ENCODE results near the gene GARRE1. TPM values are rescaled to one million over a fixed set of nuclear protein-coding genes. Genes with fewer than 3 reads are reported as not detected.
A peak's percentile ranks its signal among the peaks of the same experiment; 100 is the strongest.
"Not testable (repeated sequence)": the region's sequence is repeated elsewhere in the genome, so short reads cannot be mapped to it uniquely, and the experiment has no call there.

The GARRE1 gene
- total RNA-seq, 1 donor from 2014 or later = 17.2 TPM

- H3K36me3 ChIP-seq (ENCODE audit: control insufficient read depth in 3 of 3, insufficient read depth in 3 of 3, low read length in 3 of 3); H3K27me3 ChIP-seq (ENCODE audit: control insufficient read depth in 3 of 3, insufficient read depth in 3 of 3, low read length in 3 of 3); H3K9ac ChIP-seq (ENCODE audit: low read depth in 1 of 3, low read length in 3 of 3); H3K9me3 ChIP-seq (ENCODE audit: control insufficient read depth in 3 of 3, low read length in 3 of 3); H3K4me3 ChIP-seq (ENCODE audit: low read length in 3 of 3): not testable (repeated sequence)
- H3K27ac ChIP-seq (ENCODE audit: low read depth, low read length) = peak overlapping the region; percentile 12
- H3K4me1 ChIP-seq (ENCODE audit: control insufficient read depth in 3 of 3, insufficient read depth in 3 of 3, low read length in 3 of 3) = peaks cover 0 to 10% (median 7%) of the 10 kb centered on the region in 3 donors
Measured at GRCh38 chr19:34243138-34243875, 11.0 kb upstream of the GARRE1 start.

GRCh38 chr19:34243876-34244578 lies 10.3 kb upstream of the GARRE1 start:
- H3K4me1 ChIP-seq (ENCODE audit: control insufficient read depth in 3 of 3, insufficient read depth in 3 of 3, low read length in 3 of 3) = peaks cover 0 to 10% (median 7%) of the 10 kb centered on the region in 3 donors
- no peak overlapping the region for H3K9ac ChIP-seq (ENCODE audit: low read depth in 1 of 3, low read length in 3 of 3)
- no peak overlapping the region for H3K4me3 ChIP-seq (ENCODE audit: low read length in 3 of 3)
- peak overlapping the region; percentile 12 for H3K27ac ChIP-seq (ENCODE audit: low read depth, low read length)
- H3K9me3 ChIP-seq (ENCODE audit: control insufficient read depth in 3 of 3, low read length in 3 of 3) = no peaks in the 10 kb centered on the region
- no peaks in the 10 kb centered on the region for H3K27me3 ChIP-seq (ENCODE audit: control insufficient read depth in 3 of 3, insufficient read depth in 3 of 3, low read length in 3 of 3)
- no peaks in the 10 kb centered on the region for H3K36me3 ChIP-seq (ENCODE audit: control insufficient read depth in 3 of 3, insufficient read depth in 3 of 3, low read length in 3 of 3)

- Histone ChIP-seq H3K4me3 (ENCODE audit: low read length in 3 of 3) (no peak overlapping the region), H3K4me1 (ENCODE audit: control insufficient read depth in 3 of 3, insufficient read depth in 3 of 3, low read length in 3 of 3) (peaks cover 0 to 10% (median 7%) of the 10 kb centered on the region in 3 donors), H3K9ac (ENCODE audit: low read depth in 1 of 3, low read length in 3 of 3) (no peak overlapping the region), H3K36me3 (ENCODE audit: control insufficient read depth in 3 of 3, insufficient read depth in 3 of 3, low read length in 3 of 3) (no peaks in the 10 kb centered on the region), H3K9me3 (ENCODE audit: control insufficient read depth in 3 of 3, low read length in 3 of 3) (no peaks in the 10 kb centered on the region), H3K27me3 (ENCODE audit: control insufficient read depth in 3 of 3, insufficient read depth in 3 of 3, low read length in 3 of 3) (no peaks in the 10 kb centered on the region), H3K27ac (ENCODE audit: low read depth, low read length) (no peak overlapping the region)
Measured at GRCh38 chr19:34244611-34245299, 9.6 kb upstream of the GARRE1 start.

- no peaks in the 10 kb centered on the region for H3K9me3 ChIP-seq (ENCODE audit: control insufficient read depth in 3 of 3, low read length in 3 of 3)
- no peaks in the 10 kb centered on the region for H3K27me3 ChIP-seq (ENCODE audit: control insufficient read depth in 3 of 3, insufficient read depth in 3 of 3, low read length in 3 of 3)
- H3K4me3 ChIP-seq (ENCODE audit: low read length in 3 of 3) = no peak overlapping the region
- no peak overlapping the region for H3K27ac ChIP-seq (ENCODE audit: low read depth, low read length)
- no peak overlapping the region for H3K9ac ChIP-seq (ENCODE audit: low read depth in 1 of 3, low read length in 3 of 3)
- no peaks in the 10 kb centered on the region for H3K36me3 ChIP-seq (ENCODE audit: control insufficient read depth in 3 of 3, insufficient read depth in 3 of 3, low read length in 3 of 3)
- peaks cover 0 to 10% (median 7%) of the 10 kb centered on the region in 3 donors for H3K4me1 ChIP-seq (ENCODE audit: control insufficient read depth in 3 of 3, insufficient read depth in 3 of 3, low read length in 3 of 3)
Measured at GRCh38 chr19:34246340-34246739, 8.0 kb upstream of the GARRE1 start.

GRCh38 chr19:34248941-34249340 lies 5.4 kb upstream of the GARRE1 start:
- Histone ChIP-seq H3K27me3 (ENCODE audit: control insufficient read depth in 3 of 3, insufficient read depth in 3 of 3, low read length in 3 of 3) (no peaks in the 10 kb centered on the region), H3K9me3 (ENCODE audit: control insufficient read depth in 3 of 3, low read length in 3 of 3) (no peaks in the 10 kb centered on the region), H3K27ac (ENCODE audit: low read depth, low read length) (no peak overlapping the region), H3K36me3 (ENCODE audit: control insufficient read depth in 3 of 3, insufficient read depth in 3 of 3, low read length in 3 of 3) (no peaks in the 10 kb centered on the region), H3K4me1 (ENCODE audit: control insufficient read depth in 3 of 3, insufficient read depth in 3 of 3, low read length in 3 of 3) (peaks cover 0 to 8% (median 6%) of the 10 kb centered on the region in 3 donors), H3K4me3 (ENCODE audit: low read length in 3 of 3) (no peak overlapping the region), H3K9ac (ENCODE audit: low read depth in 1 of 3, low read length in 3 of 3) (no peak overlapping the region)

- H3K27ac ChIP-seq (ENCODE audit: low read depth, low read length) = not testable (repeated sequence)
- peaks cover 13 to 23% (median 20%) of the 10 kb centered on the region in 3 donors for H3K4me1 ChIP-seq (ENCODE audit: control insufficient read depth in 3 of 3, insufficient read depth in 3 of 3, low read length in 3 of 3)
Measured at GRCh38 chr19:34253167-34253566, 1.2 kb upstream of the GARRE1 start.

GRCh38 chr19:34253681-34254045 lies 691 bp upstream of the GARRE1 start:
- not testable (repeated sequence) for H3K27me3 ChIP-seq (ENCODE audit: control insufficient read depth in 3 of 3, insufficient read depth in 3 of 3, low read length in 3 of 3); H3K9me3 ChIP-seq (ENCODE audit: control insufficient read depth in 3 of 3, low read length in 3 of 3); H3K36me3 ChIP-seq (ENCODE audit: control insufficient read depth in 3 of 3, insufficient read depth in 3 of 3, low read length in 3 of 3)
- peaks cover 13 to 24% (median 20%) of the 10 kb centered on the region in 3 donors for H3K4me1 ChIP-seq (ENCODE audit: control insufficient read depth in 3 of 3, insufficient read depth in 3 of 3, low read length in 3 of 3)
- peak overlapping the region; percentile 88 to 98 (median 96) for H3K9ac ChIP-seq (ENCODE audit: low read depth in 1 of 3, low read length in 3 of 3)
- peak overlapping the region; percentile 95 for H3K27ac ChIP-seq (ENCODE audit: low read depth, low read length)
- peak overlapping the region; percentile 88 to 90 (median 89) for H3K4me3 ChIP-seq (ENCODE audit: low read length in 3 of 3)

More at GRCh38 chr19:34253167-34253566, 1.2 kb upstream of the GARRE1 start:
- H3K27me3 ChIP-seq (ENCODE audit: control insufficient read depth in 3 of 3, insufficient read depth in 3 of 3, low read length in 3 of 3); H3K9ac ChIP-seq (ENCODE audit: low read depth in 1 of 3, low read length in 3 of 3); H3K9me3 ChIP-seq (ENCODE audit: control insufficient read depth in 3 of 3, low read length in 3 of 3); H3K36me3 ChIP-seq (ENCODE audit: control insufficient read depth in 3 of 3, insufficient read depth in 3 of 3, low read length in 3 of 3); H3K4me3 ChIP-seq (ENCODE audit: low read length in 3 of 3): not testable (repeated sequence)

- no peaks in the 10 kb centered on the region for H3K27me3 ChIP-seq (ENCODE audit: control insufficient read depth in 3 of 3, insufficient read depth in 3 of 3, low read length in 3 of 3)
- H3K9me3 ChIP-seq (ENCODE audit: control insufficient read depth in 3 of 3, low read length in 3 of 3) = no peaks in the 10 kb centered on the region
- no peaks in the 10 kb centered on the region for H3K36me3 ChIP-seq (ENCODE audit: control insufficient read depth in 3 of 3, insufficient read depth in 3 of 3, low read length in 3 of 3)
- peak overlapping the region; percentile 77 to 89 (median 80) for H3K4me3 ChIP-seq (ENCODE audit: low read length in 3 of 3)
- H3K4me1 ChIP-seq (ENCODE audit: control insufficient read depth in 3 of 3, insufficient read depth in 3 of 3, low read length in 3 of 3) = peaks cover 17 to 28% (median 27%) of the 10 kb centered on the region in 3 donors
- peak overlapping the region; percentile 70 to 88 (median 79) for H3K9ac ChIP-seq (ENCODE audit: low read depth in 1 of 3, low read length in 3 of 3)
- H3K27ac ChIP-seq (ENCODE audit: low read depth, low read length) = peak overlapping the region; percentile 80
Measured at GRCh38 chr19:34254698-34255432, 511 bp downstream of the GARRE1 start.

- Histone ChIP-seq H3K9ac (ENCODE audit: low read depth in 1 of 3, low read length in 3 of 3) (peak overlapping the region; percentile 70 to 88 (median 79)), H3K4me1 (ENCODE audit: control insufficient read depth in 3 of 3, insufficient read depth in 3 of 3, low read length in 3 of 3) (peaks cover 17 to 30% (median 28%) of the 10 kb centered on the region in 3 donors), H3K36me3 (ENCODE audit: control insufficient read depth in 3 of 3, insufficient read depth in 3 of 3, low read length in 3 of 3) (no peaks in the 10 kb centered on the region), H3K27ac (ENCODE audit: low read depth, low read length) (peak overlapping the region; percentile 80), H3K27me3 (ENCODE audit: control insufficient read depth in 3 of 3, insufficient read depth in 3 of 3, low read length in 3 of 3) (no peaks in the 10 kb centered on the region), H3K4me3 (ENCODE audit: low read length in 3 of 3) (peak overlapping the region; percentile 77 to 89 (median 80)), H3K9me3 (ENCODE audit: control insufficient read depth in 3 of 3, low read length in 3 of 3) (no peaks in the 10 kb centered on the region)
Measured at GRCh38 chr19:34255546-34255945, 1.2 kb downstream of the GARRE1 start.
